Measurements from ENCODE around the gene OSBPL10. TPM values are rescaled to one million over a fixed set of nuclear protein-coding genes. Genes with fewer than 3 reads are reported as not detected.

OSBPL10 gene
- total RNA-seq, 1 donor from 2014 or later: 24.4 TPM

DNA sequence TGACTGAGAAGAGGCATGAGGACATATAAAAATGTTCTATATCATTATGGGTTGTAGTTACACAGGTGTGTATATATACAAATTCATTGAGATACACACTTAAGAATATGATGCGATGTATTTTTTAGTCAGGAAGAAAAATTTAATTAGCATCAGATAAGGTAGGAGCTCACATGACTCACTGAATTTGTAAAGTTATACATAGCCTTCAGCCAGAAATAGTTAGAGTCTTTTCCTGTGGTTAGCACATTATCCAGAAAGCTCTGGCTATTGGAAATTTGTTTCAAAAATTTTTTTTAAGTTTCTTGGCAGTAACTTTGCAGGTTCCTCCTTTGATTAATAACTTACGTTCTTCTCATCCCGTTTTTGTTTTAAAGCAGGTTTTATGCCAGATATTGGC, 359.7 kb downstream of the OSBPL10 start:
- TF ChIP-seq, protein P1, sequence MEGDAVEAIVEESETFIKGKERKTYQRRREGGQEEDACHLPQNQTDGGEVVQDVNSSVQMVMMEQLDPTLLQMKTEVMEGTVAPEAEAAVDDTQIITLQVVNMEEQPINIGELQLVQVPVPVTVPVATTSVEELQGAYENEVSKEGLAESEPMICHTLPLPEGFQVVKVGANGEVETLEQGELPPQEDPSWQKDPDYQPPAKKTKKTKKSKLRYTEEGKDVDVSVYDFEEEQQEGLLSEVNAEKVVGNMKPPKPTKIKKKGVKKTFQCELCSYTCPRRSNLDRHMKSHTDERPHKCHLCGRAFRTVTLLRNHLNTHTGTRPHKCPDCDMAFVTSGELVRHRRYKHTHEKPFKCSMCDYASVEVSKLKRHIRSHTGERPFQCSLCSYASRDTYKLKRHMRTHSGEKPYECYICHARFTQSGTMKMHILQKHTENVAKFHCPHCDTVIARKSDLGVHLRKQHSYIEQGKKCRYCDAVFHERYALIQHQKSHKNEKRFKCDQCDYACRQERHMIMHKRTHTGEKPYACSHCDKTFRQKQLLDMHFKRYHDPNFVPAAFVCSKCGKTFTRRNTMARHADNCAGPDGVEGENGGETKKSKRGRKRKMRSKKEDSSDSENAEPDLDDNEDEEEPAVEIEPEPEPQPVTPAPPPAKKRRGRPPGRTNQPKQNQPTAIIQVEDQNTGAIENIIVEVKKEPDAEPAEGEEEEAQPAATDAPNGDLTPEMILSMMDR (conservative IDR thresholded peaks at IDR 0.05): no peak
- no peaks in the 10 kb centered on the region for H3K9me3 Mint-ChIP-seq
- no peak for DNase-seq (ENCODE audit: extremely low spot score, unreplicated experiment)
- no peak overlapping the region for H3K4me3 Mint-ChIP-seq
- peaks cover 41% of the 10 kb centered on the region for H3K36me3 Mint-ChIP-seq
- peaks cover 4% of the 10 kb centered on the region for H3K4me1 Mint-ChIP-seq (ENCODE audit: unreplicated experiment)
- H3K27ac Mint-ChIP-seq: no peak overlapping the region
- H3K27me3 Mint-ChIP-seq: no peaks in the 10 kb centered on the region

DNA sequence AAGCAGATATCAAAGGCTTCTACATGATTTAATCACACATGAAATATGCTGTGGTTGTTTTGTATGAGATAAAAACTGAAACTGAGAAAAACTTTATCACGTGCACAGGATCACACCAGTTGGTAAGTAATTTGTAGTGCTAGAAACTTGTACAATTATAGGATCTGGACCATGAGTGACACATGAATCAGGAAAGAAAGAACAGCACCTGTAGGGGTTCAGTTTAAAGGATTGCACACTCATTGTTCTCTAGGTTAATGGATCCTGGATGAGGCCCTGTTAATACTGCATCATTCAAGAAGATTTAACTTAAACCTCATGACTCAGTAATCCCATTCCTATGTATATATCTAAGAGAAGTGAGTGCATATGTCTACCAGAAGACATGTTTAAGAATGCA, 360.4 kb downstream of the OSBPL10 start:
- DNase-seq (ENCODE audit: extremely low spot score, unreplicated experiment): no peak
- TF ChIP-seq, protein P1 (conservative IDR thresholded peaks at IDR 0.05): no peak
- no peak overlapping the region for H3K4me3 Mint-ChIP-seq
- H3K27ac Mint-ChIP-seq: no peak overlapping the region
- H3K27me3 Mint-ChIP-seq: no peaks in the 10 kb centered on the region
- H3K4me1 Mint-ChIP-seq (ENCODE audit: unreplicated experiment): peaks cover 4% of the 10 kb centered on the region
- peaks cover 41% of the 10 kb centered on the region for H3K36me3 Mint-ChIP-seq
- H3K9me3 Mint-ChIP-seq: no peaks in the 10 kb centered on the region

DNA sequence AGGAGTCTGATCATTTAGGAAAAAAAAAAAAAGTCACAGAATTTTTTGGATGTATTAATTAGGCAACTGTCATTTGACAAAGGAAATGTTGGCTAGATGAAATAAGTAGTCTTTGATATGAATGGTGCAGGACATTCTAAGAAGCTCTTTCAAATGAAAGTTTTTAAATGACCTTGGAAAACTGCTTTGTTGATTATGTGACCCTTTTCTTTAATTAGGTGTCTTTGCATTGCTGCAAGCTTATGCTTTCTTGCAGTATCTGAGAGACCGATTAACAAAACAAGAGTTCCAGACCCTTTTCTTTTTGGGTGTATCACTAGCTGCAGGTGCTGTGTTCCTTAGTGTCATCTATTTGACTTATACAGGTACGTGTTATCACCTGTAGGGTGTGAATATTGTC, 364.4 kb downstream of the OSBPL10 start:
- H3K27me3 Mint-ChIP-seq: no peaks in the 10 kb centered on the region
- peaks cover 41% of the 10 kb centered on the region for H3K36me3 Mint-ChIP-seq
- no peak for DNase-seq (ENCODE audit: extremely low spot score, unreplicated experiment)
- H3K27ac Mint-ChIP-seq: no peak overlapping the region
- H3K4me1 Mint-ChIP-seq (ENCODE audit: unreplicated experiment): peaks cover 9% of the 10 kb centered on the region
- no peak overlapping the region for H3K4me3 Mint-ChIP-seq
- TF ChIP-seq, protein P1 (conservative IDR thresholded peaks at IDR 0.05): no peak
- peaks cover 9% of the 10 kb centered on the region for H3K9me3 Mint-ChIP-seq

DNA sequence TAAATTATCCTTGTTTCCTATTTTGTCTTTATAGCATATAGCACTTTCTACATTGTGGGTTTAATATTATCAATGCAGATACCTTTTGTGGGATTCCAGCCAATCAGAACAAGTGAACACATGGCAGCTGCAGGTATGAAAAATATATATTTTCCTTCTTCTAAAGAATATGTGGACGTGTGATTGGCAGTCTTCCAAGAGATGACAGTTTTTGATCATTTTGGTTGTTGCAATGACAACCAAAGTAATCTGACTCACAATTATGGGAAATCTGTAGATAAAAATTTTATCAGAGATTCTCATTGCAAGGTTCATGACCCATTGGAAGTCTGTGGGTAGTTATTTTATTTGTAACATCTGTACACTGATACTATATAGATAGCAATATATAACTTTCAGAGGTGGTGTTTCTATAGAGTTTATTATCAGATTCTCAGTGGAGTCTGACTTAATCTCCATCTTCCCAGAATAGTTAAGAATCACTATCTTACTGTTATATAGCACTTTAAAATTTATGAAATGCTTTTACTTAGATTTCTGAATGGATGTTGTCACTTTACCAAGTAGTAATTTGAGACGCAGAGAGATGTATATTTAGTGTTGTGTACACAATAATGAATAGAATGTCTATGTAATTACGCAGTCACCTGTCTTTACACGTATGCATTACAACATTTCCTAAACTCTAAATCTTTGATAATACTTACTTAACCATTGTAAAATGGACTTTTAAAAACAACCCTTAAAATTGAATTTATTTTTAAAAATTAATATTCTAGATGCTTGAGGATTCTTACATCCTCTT, 365.8 kb downstream of the OSBPL10 start:
- Mint-ChIP-seq H3K36me3 (peaks cover 41% of the 10 kb centered on the region), H3K4me3 (no peak overlapping the region), H3K27me3 (no peaks in the 10 kb centered on the region), H3K4me1 (ENCODE audit: unreplicated experiment) (peaks cover 4% of the 10 kb centered on the region), H3K9me3 (peaks cover 16% of the 10 kb centered on the region), H3K27ac (no peak overlapping the region)
- no peak for DNase-seq (ENCODE audit: extremely low spot score, unreplicated experiment)
- TF ChIP-seq, protein P1 (conservative IDR thresholded peaks at IDR 0.05): no peak

DNA sequence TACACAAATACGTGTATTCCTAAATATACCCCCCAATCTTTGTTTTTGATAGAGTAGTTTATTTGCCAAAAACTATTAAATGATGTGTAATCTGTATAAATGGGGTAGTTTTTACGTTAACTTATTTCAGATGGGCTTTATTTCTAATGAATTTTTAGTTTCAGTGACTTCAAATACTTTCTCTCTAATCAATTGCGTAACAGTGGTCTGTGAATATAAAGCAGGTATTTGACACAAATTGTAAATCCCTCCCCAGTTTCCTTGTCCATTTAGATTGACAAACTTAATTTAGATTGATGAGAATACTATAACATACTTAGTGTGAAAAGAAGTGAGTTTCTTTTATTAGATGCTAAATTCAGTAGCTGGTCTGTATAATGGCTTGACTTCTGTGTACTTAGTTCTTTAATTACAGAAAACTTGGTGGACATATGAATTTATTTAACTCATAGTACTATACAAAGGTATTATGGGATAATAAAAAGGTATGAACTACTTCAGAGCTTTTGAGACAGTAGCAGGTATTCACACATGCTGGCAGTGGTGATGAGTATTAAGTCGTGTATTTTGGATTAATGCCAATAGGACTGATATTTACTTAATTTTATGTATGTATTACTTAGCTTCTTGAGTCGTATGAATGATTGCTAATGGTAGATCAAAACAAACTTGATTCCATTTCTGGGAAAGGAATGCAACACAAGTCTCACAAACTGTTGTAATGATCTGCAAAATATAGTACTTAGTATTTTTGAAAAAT, 366.7 kb downstream of the OSBPL10 start:
- H3K4me1 Mint-ChIP-seq (ENCODE audit: unreplicated experiment): peaks cover 4% of the 10 kb centered on the region
- peaks cover 41% of the 10 kb centered on the region for H3K36me3 Mint-ChIP-seq
- peaks cover 16% of the 10 kb centered on the region for H3K9me3 Mint-ChIP-seq

More for the DNA sequence above, 366.7 kb downstream of the OSBPL10 start:
- Mint-ChIP-seq H3K4me3 (no peak overlapping the region), H3K27ac (no peak overlapping the region), H3K27me3 (no peaks in the 10 kb centered on the region)
- no peak for DNase-seq (ENCODE audit: extremely low spot score, unreplicated experiment)
- TF ChIP-seq, protein P1 (conservative IDR thresholded peaks at IDR 0.05): no peak

Data from type B pancreatic cell (in vitro differentiated cells).